Activated B cell treated with CpG ODN at 0.5 μM for 24 hours (primary cell): ENCODE data around the gene PHACTR1. TPM values are rescaled to one million over a fixed set of nuclear protein-coding genes. Genes with fewer than 3 reads are reported as not detected.

Experiments
- ATAC-seq: fragments of 200-7000 bp; cut with Tn5 transposase; one replicate; pipeline ENCODE4 v1.10.0; 2021; ENCODE audit warnings: low read depth, mild to moderate bottlenecking, moderate library complexity
- CTCF ChIA-PET: fragments of 350-600 bp; sonication (Branson Sonifier 250); formaldehyde crosslinking; loops from one replicate; lab custom pipeline; 2021; ENCODE audit warnings: antibody characterized with exemption; lab: Charles Lee
- POLR2A ChIA-PET: fragments of 350-600 bp; sonication (Branson Sonifier 250); formaldehyde crosslinking; loops from one replicate; lab custom pipeline; 2021; ENCODE audit warnings: antibody characterized with exemption; lab: Charles Lee
- DNase-seq: peaks from one replicate; pipeline ENCODE4 v3.0.0; 2022
- H3K27ac Mint-ChIP-seq: one replicate; pipeline ENCODE4 v1.8.0; 2020; ENCODE audit warnings: mixed read lengths
- H3K27me3 Mint-ChIP-seq: one replicate; pipeline ENCODE4 v1.8.0; 2021; ENCODE audit warnings: mixed read lengths
- H3K36me3 Mint-ChIP-seq: one replicate; pipeline ENCODE4 v1.8.0; 2021; ENCODE audit warnings: low read depth, mixed read lengths
- H3K4me1 Mint-ChIP-seq: one replicate; pipeline ENCODE4 v1.8.0; 2021; ENCODE audit warnings: mixed read lengths
- H3K4me3 Mint-ChIP-seq: one replicate; pipeline ENCODE4 v1.8.0; 2020; ENCODE audit warnings: mild to moderate bottlenecking, mixed read lengths
- H3K9me3 Mint-ChIP-seq: one replicate; pipeline ENCODE4 v1.8.0; 2020; ENCODE audit warnings: mixed read lengths
- intact Hi-C: fragments of 100-400 bp; cut with micrococcal nuclease; formaldehyde crosslinking; loops from one replicate; pipeline ENCODE4 v1.15.1; 2024
- total RNA-seq: library from RNA; stranded (reverse); gene quantifications from 2 replicates; pipeline ENCODE4 v1.2.3, GENCODE V29; 2022
- TF ChIP-seq, protein P1 (sequence below): fragments of 200-600 bp; IDR thresholded peaks from one replicate; pipeline ENCODE4 v1.8.0; 2022; ENCODE audit warnings: antibody characterized with exemption, mild to moderate bottlenecking

Gene PHACTR1
- total RNA-seq, 1 donor from 2014 or later: 115 TPM

DNA sequence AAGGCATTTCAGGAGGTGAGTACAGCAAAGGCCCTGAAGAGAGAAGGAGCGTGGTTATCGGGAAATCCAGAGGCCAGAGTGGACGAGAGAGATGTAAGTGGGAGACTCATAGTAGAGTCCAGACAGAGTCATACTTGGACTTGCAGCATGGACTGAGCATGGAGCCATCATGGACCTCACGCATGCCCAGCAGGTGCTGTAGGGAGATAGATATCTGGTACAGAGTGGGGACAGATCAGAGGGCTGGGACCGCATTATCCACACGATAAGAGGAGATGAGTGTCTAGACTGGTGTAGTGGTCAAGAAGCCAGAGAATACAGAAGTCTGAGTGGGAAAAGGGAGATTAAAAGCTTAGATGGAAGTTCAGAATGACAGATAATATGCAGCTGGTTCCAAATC is 484.8 kb downstream of the PHACTR1 start:
- TF ChIP-seq, protein P1, sequence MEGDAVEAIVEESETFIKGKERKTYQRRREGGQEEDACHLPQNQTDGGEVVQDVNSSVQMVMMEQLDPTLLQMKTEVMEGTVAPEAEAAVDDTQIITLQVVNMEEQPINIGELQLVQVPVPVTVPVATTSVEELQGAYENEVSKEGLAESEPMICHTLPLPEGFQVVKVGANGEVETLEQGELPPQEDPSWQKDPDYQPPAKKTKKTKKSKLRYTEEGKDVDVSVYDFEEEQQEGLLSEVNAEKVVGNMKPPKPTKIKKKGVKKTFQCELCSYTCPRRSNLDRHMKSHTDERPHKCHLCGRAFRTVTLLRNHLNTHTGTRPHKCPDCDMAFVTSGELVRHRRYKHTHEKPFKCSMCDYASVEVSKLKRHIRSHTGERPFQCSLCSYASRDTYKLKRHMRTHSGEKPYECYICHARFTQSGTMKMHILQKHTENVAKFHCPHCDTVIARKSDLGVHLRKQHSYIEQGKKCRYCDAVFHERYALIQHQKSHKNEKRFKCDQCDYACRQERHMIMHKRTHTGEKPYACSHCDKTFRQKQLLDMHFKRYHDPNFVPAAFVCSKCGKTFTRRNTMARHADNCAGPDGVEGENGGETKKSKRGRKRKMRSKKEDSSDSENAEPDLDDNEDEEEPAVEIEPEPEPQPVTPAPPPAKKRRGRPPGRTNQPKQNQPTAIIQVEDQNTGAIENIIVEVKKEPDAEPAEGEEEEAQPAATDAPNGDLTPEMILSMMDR: no peak
- Mint-ChIP-seq H3K36me3 (no peaks in the 10 kb centered on the region), H3K9me3 (no peaks in the 10 kb centered on the region), H3K4me1 (peaks cover 6% of the 10 kb centered on the region), H3K27ac (no peak overlapping the region), H3K27me3 (no peaks in the 10 kb centered on the region), H3K4me3 (no peak overlapping the region)
- DNase-seq: no peak
- intact Hi-C loops: no loop called here
- ATAC-seq: no peak
- ChIA-PET CTCF (no interaction called here), POLR2A (no interaction called here)

DNA sequence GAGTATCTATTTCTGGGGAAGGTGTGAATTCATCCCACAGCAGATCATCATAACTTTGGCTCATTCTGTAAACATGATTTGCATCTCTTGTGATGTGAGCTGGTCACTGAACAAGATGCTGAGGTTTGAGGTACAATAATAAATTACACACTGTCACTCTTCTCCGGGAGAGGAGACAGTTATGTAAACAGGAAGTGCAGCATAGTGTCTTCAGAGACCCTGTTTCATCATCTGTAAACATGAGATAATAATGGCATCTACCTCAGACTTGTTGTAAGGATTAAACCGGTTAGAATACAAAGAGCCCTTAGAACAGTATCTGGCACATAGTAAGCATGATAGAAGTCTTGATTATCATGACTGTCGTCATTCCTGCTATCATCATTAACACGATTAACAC is 486.6 kb downstream of the PHACTR1 start:
- no peak overlapping the region for H3K27ac Mint-ChIP-seq
- DNase-seq (no peak), ATAC-seq (no peak)
- intact Hi-C loops: no loop called here
- H3K27me3 Mint-ChIP-seq: no peaks in the 10 kb centered on the region
- no peaks in the 10 kb centered on the region for H3K36me3 Mint-ChIP-seq
- TF ChIP-seq, protein P1: no peak
- peaks cover 6% of the 10 kb centered on the region for H3K4me1 Mint-ChIP-seq
- no peak overlapping the region for H3K4me3 Mint-ChIP-seq
- ChIA-PET CTCF (no interaction called here), POLR2A (no interaction called here)
- H3K9me3 Mint-ChIP-seq: no peaks in the 10 kb centered on the region

DNA sequence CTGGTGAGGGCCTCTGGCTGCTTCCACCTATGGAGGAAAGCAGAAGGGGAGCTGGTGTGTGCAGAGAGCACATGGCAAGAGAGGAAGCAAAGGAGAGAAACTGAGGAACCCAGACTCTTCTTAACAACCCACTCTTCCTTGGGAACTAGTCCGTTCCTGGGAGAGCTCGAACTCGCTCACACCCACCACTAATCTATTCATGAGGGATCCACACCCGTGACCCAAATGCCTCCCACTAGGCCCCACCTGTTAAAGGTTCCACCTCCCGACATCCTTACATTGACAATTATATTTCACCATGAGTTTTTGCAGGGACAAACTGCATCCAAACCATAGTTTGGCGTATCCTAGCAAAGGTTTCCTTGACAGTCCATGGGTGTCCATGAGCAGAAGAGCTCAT is 488.5 kb downstream of the PHACTR1 start:
- intact Hi-C loops: no loop called here
- CTCF ChIA-PET: interaction anchor here (1.5 kb wide), 1 partner anchor 10 kb away, joined by 3 read pairs; no protein-coding TSS in a partner anchor
- H3K4me3 Mint-ChIP-seq: no peak overlapping the region
- no peaks in the 10 kb centered on the region for H3K36me3 Mint-ChIP-seq
- H3K27me3 Mint-ChIP-seq: no peaks in the 10 kb centered on the region
- peaks cover 6% of the 10 kb centered on the region for H3K4me1 Mint-ChIP-seq
- TF ChIP-seq, protein P1: no peak
- DNase-seq (no peak), ATAC-seq (no peak)
- no peaks in the 10 kb centered on the region for H3K9me3 Mint-ChIP-seq
- POLR2A ChIA-PET: no interaction called here
- no peak overlapping the region for H3K27ac Mint-ChIP-seq

DNA sequence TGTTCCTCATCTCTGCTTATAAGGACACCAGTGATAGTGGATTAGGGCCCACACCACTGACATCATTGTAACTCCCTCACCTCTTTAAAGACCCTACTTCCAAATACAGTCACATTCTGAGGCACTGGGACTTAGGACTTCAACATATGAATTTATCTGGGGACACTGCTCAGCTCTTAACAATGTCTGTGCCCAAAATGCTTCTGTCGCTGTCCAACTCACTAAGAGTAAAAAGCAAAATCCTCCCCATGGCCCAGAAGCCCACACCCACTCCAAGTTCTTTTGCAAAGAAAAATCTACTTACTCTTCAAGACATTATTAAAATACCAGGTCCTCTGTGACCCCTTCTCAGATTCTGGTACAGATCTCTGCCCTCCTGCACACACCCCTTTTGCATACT is 495.5 kb downstream of the PHACTR1 start:
- Mint-ChIP-seq H3K4me1 (peaks cover 10% of the 10 kb centered on the region), H3K27me3 (no peaks in the 10 kb centered on the region), H3K27ac (no peak overlapping the region), H3K4me3 (no peak overlapping the region), H3K36me3 (no peaks in the 10 kb centered on the region), H3K9me3 (no peaks in the 10 kb centered on the region)
- no peak for ATAC-seq
- intact Hi-C loops: no loop called here
- ChIA-PET POLR2A (no interaction called here), CTCF (no interaction called here)
- DNase-seq: no peak
- TF ChIP-seq, protein P1: no peak

DNA sequence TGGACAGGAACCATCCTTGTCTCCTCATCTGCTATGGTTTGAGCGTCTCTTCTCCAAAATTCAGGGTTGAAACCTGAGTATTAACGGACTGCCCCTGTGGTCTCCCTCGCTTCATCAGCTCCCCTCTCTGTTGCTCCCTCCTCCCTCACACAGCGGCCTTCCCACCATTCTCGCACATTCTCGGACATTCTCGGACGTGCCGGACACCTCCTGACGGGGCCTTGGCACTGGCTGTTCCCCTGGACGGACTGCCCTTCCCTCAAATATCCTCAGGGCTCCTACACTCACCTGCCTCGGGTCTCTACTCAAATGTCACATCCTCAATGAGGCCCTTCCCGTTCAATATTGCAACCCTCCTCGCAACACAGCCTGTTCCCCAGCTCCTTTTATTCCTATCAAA is 496.0 kb downstream of the PHACTR1 start:
- POLR2A ChIA-PET: interaction anchor here (0.6 kb wide), 1 partner anchor 10 kb away, joined by 4 read pairs; no protein-coding TSS in a partner anchor
- TF ChIP-seq, protein P1: no peak
- no peak overlapping the region for H3K27ac Mint-ChIP-seq
- H3K4me3 Mint-ChIP-seq: no peak overlapping the region
- intact Hi-C loops: no loop called here
- CTCF ChIA-PET: no interaction called here
- peaks cover 14% of the 10 kb centered on the region for H3K4me1 Mint-ChIP-seq
- DNase-seq: no peak
- no peaks in the 10 kb centered on the region for H3K27me3 Mint-ChIP-seq
- ATAC-seq: no peak
- H3K9me3 Mint-ChIP-seq: no peaks in the 10 kb centered on the region
- no peaks in the 10 kb centered on the region for H3K36me3 Mint-ChIP-seq
